Measurements from ENCODE around the gene PRSS57. TPM values are rescaled to one million over a fixed set of nuclear protein-coding genes. Genes with fewer than 3 reads are reported as not detected.
"Not testable (repeated sequence)": the region's sequence is repeated elsewhere in the genome, so short reads cannot be mapped to it uniquely, and the experiment has no call there.

The PRSS57 gene
- total and polyA plus RNA-seq, 2 of the 13 experiments (the other 11 are each of a cell fraction or from before 2014, with no cell fraction given): 0.12 TPM; not detected in 1

DNA sequence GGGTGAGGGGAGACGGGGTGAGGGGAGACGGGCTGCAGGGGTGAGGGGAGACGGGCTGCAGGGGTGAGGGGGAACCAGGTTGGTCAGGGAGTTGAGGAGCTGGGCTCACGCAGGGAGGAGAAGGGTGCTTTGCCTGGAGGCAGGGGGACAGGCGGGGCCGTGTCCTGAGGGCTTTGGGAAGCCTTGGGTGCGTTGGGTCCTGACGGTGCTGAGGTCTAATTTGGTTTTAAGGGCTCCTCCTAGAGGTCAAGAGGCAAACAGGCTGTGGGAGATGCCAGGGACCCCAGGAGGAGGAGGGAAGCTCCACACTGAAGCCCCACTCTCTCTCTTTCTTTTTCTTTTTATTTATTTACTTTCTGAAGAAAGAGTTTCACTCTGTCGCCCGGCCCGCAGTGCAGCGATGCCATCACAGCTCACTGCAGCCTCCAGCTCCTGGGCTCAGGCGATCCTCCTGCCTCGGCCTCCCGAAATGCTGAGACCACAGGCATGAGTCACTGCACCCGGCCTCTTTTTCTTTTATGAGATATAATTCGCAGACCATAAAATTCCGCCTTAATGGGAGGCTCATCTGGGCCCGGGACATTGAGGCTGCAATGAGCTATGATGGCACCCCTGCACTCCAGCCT is 46.4 kb upstream of the PRSS57 start (continued):
- TF ChIP-seq, protein P1, sequence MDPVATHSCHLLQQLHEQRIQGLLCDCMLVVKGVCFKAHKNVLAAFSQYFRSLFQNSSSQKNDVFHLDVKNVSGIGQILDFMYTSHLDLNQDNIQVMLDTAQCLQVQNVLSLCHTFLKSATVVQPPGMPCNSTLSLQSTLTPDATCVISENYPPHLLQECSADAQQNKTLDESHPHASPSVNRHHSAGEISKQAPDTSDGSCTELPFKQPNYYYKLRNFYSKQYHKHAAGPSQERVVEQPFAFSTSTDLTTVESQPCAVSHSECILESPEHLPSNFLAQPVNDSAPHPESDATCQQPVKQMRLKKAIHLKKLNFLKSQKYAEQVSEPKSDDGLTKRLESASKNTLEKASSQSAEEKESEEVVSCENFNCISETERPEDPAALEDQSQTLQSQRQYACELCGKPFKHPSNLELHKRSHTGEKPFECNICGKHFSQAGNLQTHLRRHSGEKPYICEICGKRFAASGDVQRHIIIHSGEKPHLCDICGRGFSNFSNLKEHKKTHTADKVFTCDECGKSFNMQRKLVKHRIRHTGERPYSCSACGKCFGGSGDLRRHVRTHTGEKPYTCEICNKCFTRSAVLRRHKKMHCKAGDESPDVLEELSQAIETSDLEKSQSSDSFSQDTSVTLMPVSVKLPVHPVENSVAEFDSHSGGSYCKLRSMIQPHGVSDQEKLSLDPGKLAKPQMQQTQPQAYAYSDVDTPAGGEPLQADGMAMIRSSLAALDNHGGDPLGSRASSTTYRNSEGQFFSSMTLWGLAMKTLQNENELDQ (CRISPR knock-in tag; IDR thresholded peaks at IDR 0.05; ENCODE audit: borderline replicate concordance): no peak

DNA sequence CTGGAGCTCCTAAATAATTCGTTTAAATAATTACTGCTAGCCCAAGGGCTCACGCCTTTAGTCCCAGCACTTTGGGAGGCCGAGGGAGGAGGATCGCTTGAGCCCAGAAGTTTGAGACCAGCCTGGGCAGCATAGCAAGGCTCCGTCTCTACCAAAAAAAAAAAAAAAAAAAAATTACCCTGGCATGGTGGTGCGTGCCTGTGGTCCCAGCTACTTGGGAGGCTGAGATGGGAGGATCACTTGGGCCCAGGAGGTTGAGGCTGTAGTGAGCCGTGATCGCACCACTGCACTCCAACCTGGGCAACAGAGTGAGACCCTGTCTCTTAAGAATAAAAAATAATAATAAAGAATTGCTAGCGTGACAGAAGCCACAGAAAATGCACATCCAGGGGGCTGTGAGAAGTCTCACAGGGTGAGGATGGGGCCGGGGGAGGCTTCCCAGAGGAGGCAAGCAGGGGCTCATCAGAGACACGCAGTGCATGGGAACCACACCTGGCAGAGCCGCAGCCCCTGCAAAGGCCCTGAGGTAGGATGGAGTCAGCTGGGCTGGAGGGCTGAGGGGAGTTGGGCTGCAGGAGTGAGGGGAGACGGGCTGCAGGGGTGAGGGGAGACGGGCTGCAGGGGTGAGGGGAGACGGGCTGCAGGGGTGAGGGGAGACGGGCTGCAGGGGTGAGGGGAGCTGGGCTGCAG is 45.7 kb upstream of the PRSS57 start:
- CTCF ChIA-PET (ENCODE audit: low intra/inter-chr PET ratio, low total read pairs); H3K36me3 ChIP-seq (replicated peaks in 1 of 2; ENCODE audit: control insufficient read depth in 1 of 2, insufficient read depth in 2 of 2, low read length in 2 of 2); H3K27me3 ChIP-seq (ENCODE audit: control insufficient read depth in 1 of 2, insufficient read depth in 2 of 2, low read length in 2 of 2); H3K79me2 ChIP-seq (ENCODE audit: insufficient read depth, low read length); intact Hi-C loops (cut with micrococcal nuclease; ENCODE audit: unreplicated experiment); BruUV-seq (replicated peaks); DNase-seq (ENCODE audit: low spot score); H2AFZ ChIP-seq (ENCODE audit: low read length); H3K9me3 ChIP-seq (ENCODE audit: low read length); H4K20me1 ChIP-seq (ENCODE audit: insufficient read depth, low read length); ATAC-seq; FAIRE-seq; in situ Hi-C loops (cut with HindIII; ENCODE audit: extremely low pct_ligation_motif_present, low pct_unique_long_range_greater_than_20kb): not testable (repeated sequence)
- Histone ChIP-seq H3K4me2 (ENCODE audit: low read depth, low read length) (peak overlapping the region; percentile 54), H3K27ac (ENCODE audit: extremely low read length, insufficient read depth, low read length) (peak overlapping the region; percentile 88), H3K4me3 (replicated peaks in 1 of 3; ENCODE audit: insufficient read depth in 1 of 3, low read depth in 2 of 3, low read length in 3 of 3) (peak overlapping the region in 1 of 3 experiments; percentile 59; a peak in 2 of 6 replicates), H3K4me1 (ENCODE audit: insufficient read depth, low read length) (peaks cover 63% of the 10 kb centered on the region), H3K9ac (ENCODE audit: insufficient read depth, low read depth, low read length) (peak overlapping the region; percentile 52; the same call in 1 of the 2 replicates)
- WGBS (ENCODE audit: low lambda C conversion rate): 72% methylated on average over 16 of the region's 16 CpGs
- POLR2A ChIA-PET: interaction anchor here (1.0 to 5.3 kb wide), 12 partner anchors 10 to 80 kb away, joined by 3 to 81 read pairs (median 6); partner anchors contain the start of genes MISP, PALM and RNF126
- TF ChIP-seq, protein P2, sequence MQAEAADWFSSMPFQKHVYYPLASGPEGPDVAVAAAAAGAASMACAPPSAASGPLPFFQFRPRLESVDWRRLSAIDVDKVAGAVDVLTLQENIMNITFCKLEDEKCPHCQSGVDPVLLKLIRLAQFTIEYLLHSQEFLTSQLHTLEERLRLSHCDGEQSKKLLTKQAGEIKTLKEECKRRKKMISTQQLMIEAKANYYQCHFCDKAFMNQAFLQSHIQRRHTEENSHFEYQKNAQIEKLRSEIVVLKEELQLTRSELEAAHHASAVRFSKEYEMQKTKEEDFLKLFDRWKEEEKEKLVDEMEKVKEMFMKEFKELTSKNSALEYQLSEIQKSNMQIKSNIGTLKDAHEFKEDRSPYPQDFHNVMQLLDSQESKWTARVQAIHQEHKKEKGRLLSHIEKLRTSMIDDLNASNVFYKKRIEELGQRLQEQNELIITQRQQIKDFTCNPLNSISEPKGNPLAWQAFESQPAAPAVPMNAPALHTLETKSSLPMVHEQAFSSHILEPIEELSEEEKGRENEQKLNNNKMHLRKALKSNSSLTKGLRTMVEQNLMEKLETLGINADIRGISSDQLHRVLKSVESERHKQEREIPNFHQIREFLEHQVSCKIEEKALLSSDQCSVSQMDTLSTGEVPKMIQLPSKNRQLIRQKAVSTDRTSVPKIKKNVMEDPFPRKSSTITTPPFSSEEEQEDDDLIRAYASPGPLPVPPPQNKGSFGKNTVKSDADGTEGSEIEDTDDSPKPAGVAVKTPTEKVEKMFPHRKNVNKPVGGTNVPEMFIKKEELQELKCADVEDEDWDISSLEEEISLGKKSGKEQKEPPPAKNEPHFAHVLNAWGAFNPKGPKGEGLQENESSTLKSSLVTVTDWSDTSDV (CRISPR knock-in tag; IDR thresholded peaks at IDR 0.05): 0 out of 2 replicates have a peak, but pooled peaks have one; percentile 5
- TF ChIP-seq ZNF3 (CRISPR knock-in tag; IDR thresholded peaks at IDR 0.05) (peak; percentile 48; the same call in 1 of the 2 replicates), ZSCAN25 (CRISPR knock-in tag; IDR thresholded peaks at IDR 0.05) (peak; percentile 100), PCBP1 (IDR thresholded peaks at IDR 0.05; ENCODE audit: borderline replicate concordance, low read depth, low read length) (0 out of 2 replicates have a peak, but pooled peaks have one; percentile 23), ZNF768 (CRISPR knock-in tag; IDR thresholded peaks at IDR 0.05) (peak; percentile 42; the same call in 1 of the 2 replicates), HNRNPK (IDR thresholded peaks at IDR 0.05; ENCODE audit: low read depth, low read length, poor library complexity, severe bottlenecking) (peak; percentile 27), CHD4 (IDR thresholded peaks at IDR 0.05; ENCODE audit: borderline replicate concordance, low read length) (peak; percentile 98), ZNF788 (CRISPR knock-in tag; IDR thresholded peaks at IDR 0.05; ENCODE audit: borderline replicate concordance) (0 out of 2 replicates have a peak, but pooled peaks have one; percentile 20)
- TF ChIP-seq, protein P3, sequence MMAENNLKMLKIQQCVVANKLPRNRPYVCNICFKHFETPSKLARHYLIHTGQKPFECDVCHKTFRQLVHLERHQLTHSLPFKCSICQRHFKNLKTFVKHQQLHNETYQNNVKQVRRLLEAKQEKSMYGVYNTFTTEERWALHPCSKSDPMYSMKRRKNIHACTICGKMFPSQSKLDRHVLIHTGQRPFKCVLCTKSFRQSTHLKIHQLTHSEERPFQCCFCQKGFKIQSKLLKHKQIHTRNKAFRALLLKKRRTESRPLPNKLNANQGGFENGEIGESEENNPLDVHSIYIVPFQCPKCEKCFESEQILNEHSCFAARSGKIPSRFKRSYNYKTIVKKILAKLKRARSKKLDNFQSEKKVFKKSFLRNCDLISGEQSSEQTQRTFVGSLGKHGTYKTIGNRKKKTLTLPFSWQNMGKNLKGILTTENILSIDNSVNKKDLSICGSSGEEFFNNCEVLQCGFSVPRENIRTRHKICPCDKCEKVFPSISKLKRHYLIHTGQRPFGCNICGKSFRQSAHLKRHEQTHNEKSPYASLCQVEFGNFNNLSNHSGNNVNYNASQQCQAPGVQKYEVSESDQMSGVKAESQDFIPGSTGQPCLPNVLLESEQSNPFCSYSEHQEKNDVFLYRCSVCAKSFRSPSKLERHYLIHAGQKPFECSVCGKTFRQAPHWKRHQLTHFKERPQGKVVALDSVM (CRISPR knock-in tag; IDR thresholded peaks at IDR 0.05): peak; percentile 94

All from HepG2 (cell line).